WTC11 (cell line): ENCODE data around the gene SLC8A2.

ENCODE experiments used
- CTCF ChIP-seq: fragments of 200-600 bp; IDR thresholded peaks from 2 replicates; pipeline ENCODE4 v1.8.0; 2022; ENCODE audit warnings: antibody characterized with exemption
- ETV6 ChIP-seq: sonication (generic); formaldehyde crosslinking; IDR thresholded peaks from 2 replicates; pipeline ENCODE4 v1.8.1; 2022; ENCODE audit warnings: mild to moderate bottlenecking, missing genetic modification reagents

GRCh38 chr19:47406711-47407416 lies 64.8 kb downstream of the SLC8A2 start:
- TF ChIP-seq ETV6 (CRISPR knock-in tag) = peak; percentile 71
- TF ChIP-seq CTCF = no peak
